ENCODE data around the gene PID1.

DNA sequence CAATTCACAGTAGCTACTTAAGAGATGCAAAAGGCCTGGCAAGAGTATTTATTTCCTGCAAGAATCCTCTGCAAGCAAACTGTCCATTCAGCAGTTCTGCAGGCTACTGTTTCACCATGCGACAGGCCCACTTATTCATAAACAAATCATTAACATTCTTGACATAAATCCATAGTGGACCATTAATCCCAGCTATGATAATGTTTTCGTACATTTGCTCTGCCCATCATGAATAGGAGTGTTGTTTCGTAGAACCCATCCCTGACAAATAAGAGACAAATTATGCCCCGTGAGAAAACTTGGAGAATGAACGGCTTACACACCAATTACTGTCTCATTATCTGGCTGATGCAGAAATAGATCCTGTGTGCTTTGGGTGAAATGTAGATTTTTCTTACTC, 65.4 kb downstream of the PID1 start:
- TF ChIP-seq, protein P1, sequence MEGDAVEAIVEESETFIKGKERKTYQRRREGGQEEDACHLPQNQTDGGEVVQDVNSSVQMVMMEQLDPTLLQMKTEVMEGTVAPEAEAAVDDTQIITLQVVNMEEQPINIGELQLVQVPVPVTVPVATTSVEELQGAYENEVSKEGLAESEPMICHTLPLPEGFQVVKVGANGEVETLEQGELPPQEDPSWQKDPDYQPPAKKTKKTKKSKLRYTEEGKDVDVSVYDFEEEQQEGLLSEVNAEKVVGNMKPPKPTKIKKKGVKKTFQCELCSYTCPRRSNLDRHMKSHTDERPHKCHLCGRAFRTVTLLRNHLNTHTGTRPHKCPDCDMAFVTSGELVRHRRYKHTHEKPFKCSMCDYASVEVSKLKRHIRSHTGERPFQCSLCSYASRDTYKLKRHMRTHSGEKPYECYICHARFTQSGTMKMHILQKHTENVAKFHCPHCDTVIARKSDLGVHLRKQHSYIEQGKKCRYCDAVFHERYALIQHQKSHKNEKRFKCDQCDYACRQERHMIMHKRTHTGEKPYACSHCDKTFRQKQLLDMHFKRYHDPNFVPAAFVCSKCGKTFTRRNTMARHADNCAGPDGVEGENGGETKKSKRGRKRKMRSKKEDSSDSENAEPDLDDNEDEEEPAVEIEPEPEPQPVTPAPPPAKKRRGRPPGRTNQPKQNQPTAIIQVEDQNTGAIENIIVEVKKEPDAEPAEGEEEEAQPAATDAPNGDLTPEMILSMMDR (IDR thresholded peaks at IDR 0.05): no peak
- TF ChIP-seq POLR2A (IDR thresholded peaks at IDR 0.05): no peak

Data from body of pancreas (tissue), 4 donors.